ENCODE data around the gene VPS26A. TPM values are rescaled to one million over a fixed set of nuclear protein-coding genes. Genes with fewer than 3 reads are reported as not detected.

The VPS26A gene
- total and polyA plus RNA-seq, 2 donors (not counting 3 experiments of a cell fraction or from before 2014, with no cell fraction given) = 11.7 to 60.3 TPM

DNA sequence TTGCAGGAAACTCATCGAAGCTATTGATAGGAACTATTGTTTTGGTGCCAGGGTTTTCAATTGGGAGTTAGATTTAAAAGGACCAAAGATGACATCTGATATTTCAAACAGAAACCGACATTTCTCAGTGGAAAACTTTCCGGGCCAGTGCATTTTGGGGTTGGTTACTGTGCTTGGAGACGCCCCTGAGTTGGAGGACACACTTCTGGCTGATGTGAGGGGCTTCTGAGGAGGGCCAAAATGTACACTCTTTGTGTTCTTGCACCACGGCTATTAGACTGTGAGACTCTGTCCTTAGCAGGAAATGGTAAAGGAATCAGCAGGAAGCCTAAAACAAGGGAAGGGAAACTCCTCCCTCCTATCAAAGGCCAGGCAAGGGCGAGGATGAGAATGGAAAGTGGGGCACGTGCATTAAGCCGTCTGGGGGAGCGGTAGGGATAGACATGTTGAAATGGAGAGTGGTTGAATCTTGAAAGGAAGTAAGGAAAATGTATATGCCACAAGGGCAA, 37.9 kb upstream of the VPS26A start:
- ChIA-PET POLR2A (interaction anchor here (0.6 kb wide), 1 partner anchor 78 kb away, joined by 3 read pairs; no protein-coding TSS in a partner anchor), CTCF (interaction anchor here (0.7 to 1.0 kb wide), 2 partner anchors 21 to 81 kb away, joined by 3 to 6 read pairs; no protein-coding TSS in a partner anchor)
- Histone ChIP-seq H3K4me2 (ENCODE audit: insufficient read depth, low read length) (peak overlapping the region; percentile 84), H3K9me3 (replicated peaks; ENCODE audit: control insufficient read depth, insufficient read depth, low read length) (no peaks in the 10 kb centered on the region), H3K79me2 (ENCODE audit: control insufficient read depth, insufficient read depth, low read length) (peaks cover 40% of the 10 kb centered on the region), H3K4me3 (replicated peaks in 1 of 3; ENCODE audit: insufficient read depth in 1 of 3, low read depth in 1 of 3, low read length in 3 of 3) (no peak overlapping the region), H2AFZ (ENCODE audit: low read depth, low read length) (peak overlapping the region; percentile 82), H4K20me1 (replicated peaks; ENCODE audit: control insufficient read depth, extremely low read depth, insufficient read depth, low read length) (no peaks in the 10 kb centered on the region), H3K4me1 (ENCODE audit: control insufficient read depth, extremely low read depth, insufficient read depth, low read length) (peaks cover 33% of the 10 kb centered on the region), H3K27ac (ENCODE audit: insufficient read depth, low read depth, low read length) (peak overlapping the region; percentile 96), H3K36me3 (ENCODE audit: control insufficient read depth in 2 of 2, extremely low read depth in 1 of 2, insufficient read depth in 2 of 2, low read length in 2 of 2) (no peaks in the 10 kb centered on the region), H3K9me1 (replicated peaks; ENCODE audit: control insufficient read depth, extremely low read depth, insufficient read depth, low read length) (no peaks in the 10 kb centered on the region), H3K9ac (replicated peaks; ENCODE audit: extremely low read depth, insufficient read depth, low read length) (peak overlapping the region; percentile 41), H3K27me3 (ENCODE audit: control insufficient read depth in 2 of 2, insufficient read depth in 2 of 2, low read length in 2 of 2) (no peaks in the 10 kb centered on the region)
- intact Hi-C loops (cut with micrococcal nuclease) (no loop called here), dilution Hi-C loops (cut with MboI; ENCODE audit: extremely low pct_ligation_motif_present, low sequenced_read_pairs) (no loop called here)
- FAIRE-seq (peak; percentile 89), DNase-seq (ENCODE audit: low read depth, low spot score) (peak; percentile 80)
- TF ChIP-seq, protein P1, sequence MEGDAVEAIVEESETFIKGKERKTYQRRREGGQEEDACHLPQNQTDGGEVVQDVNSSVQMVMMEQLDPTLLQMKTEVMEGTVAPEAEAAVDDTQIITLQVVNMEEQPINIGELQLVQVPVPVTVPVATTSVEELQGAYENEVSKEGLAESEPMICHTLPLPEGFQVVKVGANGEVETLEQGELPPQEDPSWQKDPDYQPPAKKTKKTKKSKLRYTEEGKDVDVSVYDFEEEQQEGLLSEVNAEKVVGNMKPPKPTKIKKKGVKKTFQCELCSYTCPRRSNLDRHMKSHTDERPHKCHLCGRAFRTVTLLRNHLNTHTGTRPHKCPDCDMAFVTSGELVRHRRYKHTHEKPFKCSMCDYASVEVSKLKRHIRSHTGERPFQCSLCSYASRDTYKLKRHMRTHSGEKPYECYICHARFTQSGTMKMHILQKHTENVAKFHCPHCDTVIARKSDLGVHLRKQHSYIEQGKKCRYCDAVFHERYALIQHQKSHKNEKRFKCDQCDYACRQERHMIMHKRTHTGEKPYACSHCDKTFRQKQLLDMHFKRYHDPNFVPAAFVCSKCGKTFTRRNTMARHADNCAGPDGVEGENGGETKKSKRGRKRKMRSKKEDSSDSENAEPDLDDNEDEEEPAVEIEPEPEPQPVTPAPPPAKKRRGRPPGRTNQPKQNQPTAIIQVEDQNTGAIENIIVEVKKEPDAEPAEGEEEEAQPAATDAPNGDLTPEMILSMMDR (IDR thresholded peaks at IDR 0.05; ENCODE audit: extremely low read depth in 1 of 2, insufficient read depth in 1 of 2, low read depth in 1 of 2, low read length in 2 of 2) = no peak
- no peak for TF ChIP-seq FOS (IDR thresholded peaks at IDR 0.05; ENCODE audit: borderline replicate concordance, insufficient read depth, low read length)
- peak; percentile 52 for TF ChIP-seq POLR2AphosphoS5 (IDR thresholded peaks at IDR 0.05; ENCODE audit: insufficient read depth, low read depth, low read length)
- TF ChIP-seq EZH2 (IDR thresholded peaks at IDR 0.05; ENCODE audit: borderline replicate concordance, low read depth, low read length, severe bottlenecking) = no peak
- TF ChIP-seq, protein P2, sequence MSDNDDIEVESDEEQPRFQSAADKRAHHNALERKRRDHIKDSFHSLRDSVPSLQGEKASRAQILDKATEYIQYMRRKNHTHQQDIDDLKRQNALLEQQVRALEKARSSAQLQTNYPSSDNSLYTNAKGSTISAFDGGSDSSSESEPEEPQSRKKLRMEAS (IDR thresholded peaks at IDR 0.05; ENCODE audit: insufficient read depth, insufficient read length) = peak; percentile 55
- peak; percentile 84 for TF ChIP-seq MYC (IDR thresholded peaks at IDR 0.05; ENCODE audit: low read depth, low read length)
- no peak for TF ChIP-seq GATA2 (IDR thresholded peaks at IDR 0.05; ENCODE audit: insufficient read depth, insufficient read length, low read depth, low read length)
- no peak for TF ChIP-seq POLR2A (IDR thresholded peaks at IDR 0.05; ENCODE audit: low read depth, low read length)
- TF ChIP-seq JUN (IDR thresholded peaks at IDR 0.05; ENCODE audit: borderline replicate concordance, insufficient read depth, insufficient read length, low read depth) = no peak
- no TSS peak for BruUV-seq (replicated peaks)
